IPS DF 6.9 (cell line): Measurements from ENCODE around the gene THAP5.
A peak's percentile ranks its signal among the peaks of the same experiment; 100 is the strongest.

Experiments used
- DNase-seq: peaks from one replicate; pipeline ENCODE4 v3.0.0-alpha.2; 2013; ENCODE audit warnings: low read depth, low spot score
- H3K27ac ChIP-seq: one replicate; pipeline ENCODE4 v1.5.1; 2013; ENCODE audit warnings: low read length, control low read depth
- H3K27me3 ChIP-seq: 2 replicates; pipeline ENCODE4 v1.6.1; 2013; ENCODE audit warnings: mild to moderate bottlenecking, low read length; ENCODE audit not compliant: control insufficient read depth, insufficient read depth
- H3K36me3 ChIP-seq: 2 replicates; pipeline ENCODE4 v1.6.1; 2013; ENCODE audit warnings: low read length; ENCODE audit not compliant: control insufficient read depth, insufficient read depth
- H3K4me1 ChIP-seq: 2 replicates; pipeline ENCODE4 v1.6.1; 2013; ENCODE audit warnings: low read length; ENCODE audit not compliant: control insufficient read depth, insufficient read depth
- H3K4me3 ChIP-seq: 2 replicates; pipeline ENCODE4 v1.5.1; 2013; ENCODE audit warnings: mild to moderate bottlenecking, low read length
- H3K9me3 ChIP-seq: 2 replicates; pipeline ENCODE4 v1.6.1; 2013; ENCODE audit warnings: low read length, inconsistent platforms; ENCODE audit not compliant: control insufficient read depth, insufficient read depth
- WGBS: extraction: QIAGEN DNeasy Blood & Tissue Kit; methylation state at CpG from one replicate; pipeline ENCODE4 v1.1.7; 2013; ENCODE audit warnings: mixed read lengths, missing lambda C conversion rate; ENCODE audit not compliant: insufficient read length, insufficient coverage; 5-methylcytosine and 5-hydroxymethylcytosine counted together

The THAP5 gene

GRCh38 chr7:108535257-108535656 is 34.2 kb downstream of the THAP5 start:
- no peaks in the 10 kb centered on the region for H3K4me1 ChIP-seq
- no peaks in the 10 kb centered on the region for H3K36me3 ChIP-seq
- no peaks in the 10 kb centered on the region for H3K9me3 ChIP-seq
- no peak for DNase-seq
- no peak overlapping the region for H3K4me3 ChIP-seq
- WGBS: no CpG with 5 or more reads among the region's 5 CpGs
- no peaks in the 10 kb centered on the region for H3K27me3 ChIP-seq
- no peak overlapping the region for H3K27ac ChIP-seq

GRCh38 chr7:108533712-108534111 is 35.8 kb downstream of the THAP5 start:
- H3K9me3 ChIP-seq: no peaks in the 10 kb centered on the region
- no peak overlapping the region for H3K4me3 ChIP-seq
- DNase-seq: no peak
- 100% methylated on average over 1 of the region's 3 CpGs for WGBS
- no peaks in the 10 kb centered on the region for H3K4me1 ChIP-seq
- no peak overlapping the region for H3K27ac ChIP-seq
- H3K27me3 ChIP-seq: no peaks in the 10 kb centered on the region
- no peaks in the 10 kb centered on the region for H3K36me3 ChIP-seq

GRCh38 chr7:108529341-108529740 is 40.2 kb downstream of the THAP5 start:
- no peaks in the 10 kb centered on the region for H3K4me1 ChIP-seq
- H3K4me3 ChIP-seq: no peak overlapping the region
- no peaks in the 10 kb centered on the region for H3K9me3 ChIP-seq
- H3K36me3 ChIP-seq: no peaks in the 10 kb centered on the region
- H3K27ac ChIP-seq: no peak overlapping the region
- H3K27me3 ChIP-seq: no peaks in the 10 kb centered on the region
- no CpG with 5 or more reads among the region's 3 CpGs for WGBS
- no peak for DNase-seq

GRCh38 chr7:108528183-108528712 is 41.3 kb downstream of the THAP5 start:
- WGBS: no CpG with 5 or more reads among the region's 6 CpGs
- no peaks in the 10 kb centered on the region for H3K4me1 ChIP-seq

GRCh38 chr7:108526768-108527017 is 42.8 kb downstream of the THAP5 start:
- no CpG with 5 or more reads among the region's 3 CpGs for WGBS
- H3K27ac ChIP-seq: no peak overlapping the region
- H3K27me3 ChIP-seq: no peaks in the 10 kb centered on the region
- DNase-seq: no peak
- H3K36me3 ChIP-seq: no peaks in the 10 kb centered on the region
- peak overlapping the region; percentile 60; the same call in 1 of the 2 replicates for H3K4me3 ChIP-seq
- H3K4me1 ChIP-seq: no peaks in the 10 kb centered on the region; the same call in 1 of the 2 replicates
- no peaks in the 10 kb centered on the region for H3K9me3 ChIP-seq

More at GRCh38 chr7:108528183-108528712, 41.3 kb downstream of the THAP5 start:
- no peaks in the 10 kb centered on the region for H3K27me3 ChIP-seq
- H3K4me3 ChIP-seq: no peak overlapping the region
- no peaks in the 10 kb centered on the region for H3K36me3 ChIP-seq
- H3K27ac ChIP-seq: no peak overlapping the region
- DNase-seq: no peak
- H3K9me3 ChIP-seq: no peaks in the 10 kb centered on the region

- peak within 1 kb of the TSS; percentile 60; the same call in 1 of the 2 replicates for H3K4me3 ChIP-seq
- H3K27me3 ChIP-seq: no peaks in the 10 kb centered on the region
- H3K36me3 ChIP-seq: no peaks in the 10 kb centered on the region
- H3K27ac ChIP-seq: no peak within 1 kb of the TSS
- no CpG with 5 or more reads among the region's 64 CpGs for WGBS
- peak; percentile 96 for DNase-seq
- no peaks in the 10 kb centered on the region; the same call in 1 of the 2 replicates for H3K4me1 ChIP-seq
- H3K9me3 ChIP-seq: no peaks in the 10 kb centered on the region
Observed at GRCh38 chr7:108525985-108526767, 43.3 kb downstream of the THAP5 start, which contains the start of gene PNPLA8. PNPLA8 (minus strand) TSS chr7:108526135; CDS start chr7:108515491, 10,644 bp downstream.

GRCh38 chr7:108525327-108525984 is 44.0 kb downstream of the THAP5 start:
- DNase-seq: peak; percentile 50
- H3K4me1 ChIP-seq: no peaks in the 10 kb centered on the region; the same call in 1 of the 2 replicates

GRCh38 chr7:108522780-108523179 is 46.7 kb downstream of the THAP5 start:
- no peaks in the 10 kb centered on the region for H3K27me3 ChIP-seq
- no peak overlapping the region for H3K27ac ChIP-seq
- no peaks in the 10 kb centered on the region for H3K9me3 ChIP-seq
- WGBS: no CpG with 5 or more reads among the region's 2 CpGs
- no peak for DNase-seq
- H3K4me1 ChIP-seq: no peaks in the 10 kb centered on the region; the same call in 1 of the 2 replicates
- H3K36me3 ChIP-seq: no peaks in the 10 kb centered on the region
- H3K4me3 ChIP-seq: no peak overlapping the region

More at GRCh38 chr7:108525327-108525984, 44.0 kb downstream of the THAP5 start:
- H3K9me3 ChIP-seq: no peaks in the 10 kb centered on the region
- no peaks in the 10 kb centered on the region for H3K36me3 ChIP-seq
- no peak overlapping the region for H3K27ac ChIP-seq
- peak overlapping the region; percentile 60; the same call in 1 of the 2 replicates for H3K4me3 ChIP-seq
- H3K27me3 ChIP-seq: no peaks in the 10 kb centered on the region
- no CpG with 5 or more reads among the region's 22 CpGs for WGBS

- Histone ChIP-seq H3K36me3 (no peaks in the 10 kb centered on the region), H3K27ac (no peak overlapping the region), H3K4me3 (no peak overlapping the region), H3K9me3 (no peaks in the 10 kb centered on the region), H3K4me1 (no peaks in the 10 kb centered on the region; the same call in 1 of the 2 replicates), H3K27me3 (no peaks in the 10 kb centered on the region)
- no peak for DNase-seq
- no CpG with 5 or more reads among the region's 3 CpGs for WGBS
Observed at GRCh38 chr7:108517951-108518350, 51.6 kb downstream of the THAP5 start.

- Histone ChIP-seq H3K9me3 (no peaks in the 10 kb centered on the region), H3K27ac (no peak overlapping the region), H3K4me3 (no peak overlapping the region), H3K27me3 (no peaks in the 10 kb centered on the region), H3K4me1 (no peaks in the 10 kb centered on the region), H3K36me3 (no peaks in the 10 kb centered on the region)
- DNase-seq: no peak
- no CpG with 5 or more reads among the region's 2 CpGs for WGBS
Observed at GRCh38 chr7:108515630-108516029, 53.9 kb downstream of the THAP5 start.
